Gastroesophageal sphincter (tissue), 4 donors: Measurements from ENCODE around the gene SENP7. TPM values are rescaled to one million over a fixed set of nuclear protein-coding genes. Genes with fewer than 3 reads are reported as not detected.

Experiments used
- ATAC-seq: fragments of 150-250 bp; one replicate; pipeline ENCODE4 v1.9.1; 2016; ENCODE audit warnings: mild to moderate bottlenecking, moderate library complexity
- H3K27ac ChIP-seq, 4 donors: fragments of 200-600 bp; sonication (generic) in 3 of 4; 1 replicate in 3 of 4; 2 replicates in 1 of 4; pipeline ENCODE4 v1.5.1; 2016 to 2019
- H3K27me3 ChIP-seq: fragments of 200-600 bp; sonication (generic); one replicate; pipeline ENCODE4 v1.5.1; 2019
- H3K36me3 ChIP-seq, 2 donors: fragments of 200-600 bp; sonication (generic); one replicate each; pipeline ENCODE4 v1.5.1; 2019; ENCODE audit warnings: control low read depth in 1 of 2
- H3K4me1 ChIP-seq, 3 donors: fragments of 200-600 bp; sonication (generic); 1 replicate in 2 of 3; 2 replicates in 1 of 3; pipeline ENCODE4 v1.5.1; 2016 to 2019; ENCODE audit warnings: control low read depth in 2 of 3
- H3K4me3 ChIP-seq, 2 donors: fragments of 200-600 bp; sonication (generic); one replicate each; pipeline ENCODE4 v1.5.1; 2019; ENCODE audit warnings: mild to moderate bottlenecking in 1 of 2, moderate library complexity in 1 of 2
- H3K9me3 ChIP-seq, 3 donors: fragments of 200-600 bp; sonication (generic); one replicate each; pipeline ENCODE4 v1.5.1; 2017 to 2019; ENCODE audit warnings: control low read depth in 2 of 3
- EP300 ChIP-seq: sonication (generic); formaldehyde crosslinking; IDR thresholded peaks from one replicate; pipeline ENCODE4 v1.6.1; 2017; ENCODE audit warnings: antibody characterized with exemption, mild to moderate bottlenecking
- POLR2A ChIP-seq, 2 donors: fragments of 450-650 bp; IDR thresholded peaks; one replicate each; pipeline ENCODE4 v1.6.1; 2017; ENCODE audit warnings: antibody characterized with exemption in 2 of 2, mild to moderate bottlenecking in 2 of 2, moderate library complexity in 1 of 2
- POLR2AphosphoS5 ChIP-seq: sonication (generic); formaldehyde crosslinking; IDR thresholded peaks from one replicate; pipeline ENCODE4 v1.6.1; 2017; ENCODE audit warnings: antibody characterized with exemption
- WGBS, 2 donors: methylation state at CpG; one replicate each; pipeline ENCODE4 v1.1.5; 2018; ENCODE audit warnings: low coverage in 1 of 2; 5-methylcytosine and 5-hydroxymethylcytosine counted together
- total RNA-seq, 4 donors: library from RNA; depleted of rRNA; stranded (reverse); fragments of >200 nt; gene quantifications; one replicate each; pipeline ENCODE4 v1.1.0, GENCODE V29; 2016
- TF ChIP-seq, protein P1 (sequence below), 4 experiments: fragments of 200-600 bp in 2 of 4; fragments of 450-650 bp in 2 of 4; sonication (generic) in 1 of 4; IDR thresholded peaks; one replicate each; pipeline ENCODE4 v1.5.1; 2017 to 2019; ENCODE audit warnings: antibody characterized with exemption in 4 of 4, mild to moderate bottlenecking in 2 of 4, moderate library complexity in 2 of 4

SENP7 gene
- total RNA-seq, 4 donors from 2014 or later: 14.8 to 41.4 (median 23.0) TPM

GRCh38 chr3:101536266-101536665, 23.3 kb upstream of the SENP7 start:
- H3K27me3 ChIP-seq: no peaks in the 10 kb centered on the region
- H3K27ac ChIP-seq: no peak overlapping the region
- no peak overlapping the region for H3K4me3 ChIP-seq
- H3K4me1 ChIP-seq: no peaks in the 10 kb centered on the region
- ATAC-seq: no peak
- no peak for TF ChIP-seq POLR2AphosphoS5
- TF ChIP-seq POLR2A (IDR thresholded peaks at IDR 0.05): no peak
- no peak for TF ChIP-seq EP300
- TF ChIP-seq, protein P1, sequence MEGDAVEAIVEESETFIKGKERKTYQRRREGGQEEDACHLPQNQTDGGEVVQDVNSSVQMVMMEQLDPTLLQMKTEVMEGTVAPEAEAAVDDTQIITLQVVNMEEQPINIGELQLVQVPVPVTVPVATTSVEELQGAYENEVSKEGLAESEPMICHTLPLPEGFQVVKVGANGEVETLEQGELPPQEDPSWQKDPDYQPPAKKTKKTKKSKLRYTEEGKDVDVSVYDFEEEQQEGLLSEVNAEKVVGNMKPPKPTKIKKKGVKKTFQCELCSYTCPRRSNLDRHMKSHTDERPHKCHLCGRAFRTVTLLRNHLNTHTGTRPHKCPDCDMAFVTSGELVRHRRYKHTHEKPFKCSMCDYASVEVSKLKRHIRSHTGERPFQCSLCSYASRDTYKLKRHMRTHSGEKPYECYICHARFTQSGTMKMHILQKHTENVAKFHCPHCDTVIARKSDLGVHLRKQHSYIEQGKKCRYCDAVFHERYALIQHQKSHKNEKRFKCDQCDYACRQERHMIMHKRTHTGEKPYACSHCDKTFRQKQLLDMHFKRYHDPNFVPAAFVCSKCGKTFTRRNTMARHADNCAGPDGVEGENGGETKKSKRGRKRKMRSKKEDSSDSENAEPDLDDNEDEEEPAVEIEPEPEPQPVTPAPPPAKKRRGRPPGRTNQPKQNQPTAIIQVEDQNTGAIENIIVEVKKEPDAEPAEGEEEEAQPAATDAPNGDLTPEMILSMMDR (IDR thresholded peaks at IDR 0.05): no peak
- 88 to 100% methylated on average over 1 of the region's 1 CpG for WGBS, 2 donors
- no peaks in the 10 kb centered on the region for H3K9me3 ChIP-seq
- H3K36me3 ChIP-seq: no peaks in the 10 kb centered on the region

GRCh38 chr3:101535221-101535620, 22.2 kb upstream of the SENP7 start:
- H3K4me3 ChIP-seq: no peak overlapping the region
- no peaks in the 10 kb centered on the region for H3K27me3 ChIP-seq
- no peaks in the 10 kb centered on the region for H3K9me3 ChIP-seq
- no peaks in the 10 kb centered on the region for H3K36me3 ChIP-seq
- no peak for ATAC-seq
- TF ChIP-seq POLR2AphosphoS5 (no peak), EP300 (no peak), POLR2A (IDR thresholded peaks at IDR 0.05) (no peak)
- TF ChIP-seq, protein P1 (IDR thresholded peaks at IDR 0.05): no peak
- no peaks in the 10 kb centered on the region for H3K4me1 ChIP-seq
- H3K27ac ChIP-seq: no peak overlapping the region
- WGBS, 2 donors: 72 to 83% methylated on average over 5 of the region's 5 CpGs

GRCh38 chr3:101533603-101533968, 20.6 kb upstream of the SENP7 start:
- H3K4me3 ChIP-seq: no peak overlapping the region
- H3K4me1 ChIP-seq: no peaks in the 10 kb centered on the region
- 27 to 50% methylated on average over 1 of the region's 1 CpG for WGBS, 2 donors
- no peak overlapping the region for H3K27ac ChIP-seq
- ATAC-seq: no peak
- H3K36me3 ChIP-seq: no peaks in the 10 kb centered on the region
- H3K27me3 ChIP-seq: no peaks in the 10 kb centered on the region
- TF ChIP-seq POLR2AphosphoS5 (no peak), EP300 (no peak), POLR2A (IDR thresholded peaks at IDR 0.05) (no peak)
- TF ChIP-seq, protein P1 (IDR thresholded peaks at IDR 0.05): no peak
- no peaks in the 10 kb centered on the region for H3K9me3 ChIP-seq

DNA sequence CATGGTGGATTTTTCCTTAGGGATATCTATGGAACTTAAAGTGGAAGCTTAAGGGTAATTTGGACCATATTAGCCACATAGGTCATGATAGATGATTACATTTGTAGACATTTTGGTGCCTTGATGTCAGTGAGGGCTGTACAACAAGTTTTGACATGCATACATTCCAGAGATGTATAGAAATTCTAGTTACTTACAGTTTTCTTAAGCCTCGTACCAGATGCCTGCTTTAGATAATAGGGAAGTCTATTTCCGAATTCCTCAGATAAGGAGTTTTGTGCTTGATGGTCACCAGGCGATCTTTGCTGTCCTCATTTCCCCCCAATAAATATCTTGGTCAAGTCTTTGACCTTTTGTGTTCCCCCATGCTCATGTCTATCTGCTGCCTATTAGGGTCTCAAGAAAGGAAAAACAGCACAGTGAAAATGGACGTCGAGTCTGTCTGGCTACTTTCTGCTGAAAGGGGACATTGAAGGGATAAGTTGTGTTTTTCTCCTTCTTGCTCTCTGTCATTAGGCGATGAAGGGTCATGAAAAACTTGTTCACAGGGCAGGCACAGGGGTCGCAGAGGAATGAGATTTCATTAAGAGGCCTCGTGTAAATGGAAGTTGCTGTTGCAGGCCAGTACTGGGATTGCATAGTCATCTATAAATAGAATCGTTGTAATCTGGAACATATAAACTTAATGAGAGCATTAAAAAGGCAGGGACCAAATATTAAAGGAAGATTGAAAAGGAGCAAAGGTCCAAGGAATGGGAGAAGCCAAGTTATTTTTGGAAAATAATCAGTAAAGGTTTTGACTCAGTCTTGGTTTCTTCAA, 20.0 kb upstream of the SENP7 start:
- H3K27ac ChIP-seq: no peak overlapping the region
- H3K4me3 ChIP-seq: no peak overlapping the region
- 52 to 58% methylated on average over 7 to 8 of the region's 9 CpGs for WGBS, 2 donors
- H3K9me3 ChIP-seq: no peaks in the 10 kb centered on the region
- H3K36me3 ChIP-seq: no peaks in the 10 kb centered on the region
- no peak for ATAC-seq
- no peak for TF ChIP-seq EP300
- no peaks in the 10 kb centered on the region for H3K27me3 ChIP-seq
- H3K4me1 ChIP-seq: no peaks in the 10 kb centered on the region

GRCh38 chr3:101531473-101532086, 18.6 kb upstream of the SENP7 start:
- no peaks in the 10 kb centered on the region for H3K36me3 ChIP-seq
- ATAC-seq: no peak
- no peaks in the 10 kb centered on the region for H3K4me1 ChIP-seq
- TF ChIP-seq, protein P1 (IDR thresholded peaks at IDR 0.05): no peak
- TF ChIP-seq EP300: no peak
- no peak for TF ChIP-seq POLR2AphosphoS5
- no peak for TF ChIP-seq POLR2A (IDR thresholded peaks at IDR 0.05)
- no peak overlapping the region for H3K27ac ChIP-seq
- H3K4me3 ChIP-seq: no peak overlapping the region
- 39 to 40% methylated on average over 2 of the region's 2 CpGs for WGBS, 2 donors
- H3K9me3 ChIP-seq: no peaks in the 10 kb centered on the region
- no peaks in the 10 kb centered on the region for H3K27me3 ChIP-seq
